Urinary bladder (tissue), 4 donors: ENCODE measurements around the gene MMAA. TPM values are rescaled to one million over a fixed set of nuclear protein-coding genes. Genes with fewer than 3 reads are reported as not detected.
"Not testable (repeated sequence)": the region's sequence is repeated elsewhere in the genome, so short reads cannot be mapped to it uniquely, and the experiment has no call there.

ENCODE experiments used
- DNase-seq: peaks from one replicate; pipeline ENCODE4 v3.0.0-alpha.2; 2015; ENCODE audit errors: extremely low spot score
- H3K27ac ChIP-seq: one replicate; pipeline ENCODE4 v1.5.1; 2013; ENCODE audit warnings: low read depth, mild to moderate bottlenecking, moderate library complexity
- H3K36me3 ChIP-seq: one replicate; pipeline ENCODE4 v1.6.1; 2013; ENCODE audit warnings: mild to moderate bottlenecking, moderate library complexity; ENCODE audit not compliant: insufficient read depth
- H3K4me1 ChIP-seq: one replicate; pipeline ENCODE4 v1.6.1; 2013; ENCODE audit warnings: mild to moderate bottlenecking, moderate library complexity; ENCODE audit not compliant: insufficient read depth
- H3K4me3 ChIP-seq: one replicate; pipeline ENCODE4 v1.5.1; 2013; ENCODE audit warnings: low read depth, low read length
- WGBS: extraction: QIAGEN DNeasy Blood & Tissue Kit; methylation state at CpG from one replicate; pipeline ENCODE4 v1.1.7; 2013; 5-methylcytosine and 5-hydroxymethylcytosine counted together
- polyA plus RNA-seq: library from polyadenylated mRNA; stranded (reverse); fragments of 200-250 nt; gene quantifications from one replicate; pipeline ENCODE4 v1.2.3, GENCODE V29; 2013
- total RNA-seq: library from RNA; depleted of rRNA; stranded (reverse); fragments of >200 nt; gene quantifications from one replicate; pipeline ENCODE4 v1.2.3, GENCODE V29; 2014
- donor health status: healthy with polysubstance abuse.
- donor health status: healthy.

MMAA gene
- total and polyA plus RNA-seq, 2 donors, result 4.7 to 5.8 TPM

DNA sequence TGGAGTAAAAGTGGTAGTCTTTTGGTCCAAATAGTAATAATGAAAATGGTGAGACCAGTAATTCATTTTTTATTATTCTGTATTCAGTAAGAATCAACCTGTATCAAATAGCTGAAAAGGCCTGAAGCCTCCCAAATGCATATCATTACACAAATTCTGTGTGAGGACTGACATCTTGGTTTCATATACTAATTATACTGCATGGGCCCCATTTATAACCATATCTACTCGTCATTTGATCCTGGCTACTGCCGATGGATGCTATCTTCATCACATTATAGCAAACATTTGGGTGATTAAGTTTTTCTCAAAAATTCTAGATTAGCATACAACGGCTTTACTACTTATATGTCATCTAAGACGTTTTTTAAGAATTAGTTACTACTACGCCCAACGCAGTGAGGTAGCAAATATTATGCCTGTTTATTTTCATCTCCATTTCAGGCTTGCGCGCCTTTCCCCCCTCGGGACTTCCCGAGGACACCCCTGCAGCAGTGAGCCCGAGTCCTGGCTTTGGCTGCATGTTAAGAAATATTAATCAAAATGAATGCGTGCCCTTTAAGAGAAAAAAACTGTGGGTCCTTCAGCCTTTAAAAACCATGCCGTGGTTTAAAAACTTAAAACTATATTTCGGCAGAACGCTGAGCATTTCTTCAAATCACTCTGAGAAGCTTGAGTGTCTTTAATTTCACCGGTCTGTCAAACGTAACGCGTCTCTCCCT, 814 bp upstream of the MMAA start:
- no peaks in the 10 kb centered on the region for H3K36me3 ChIP-seq
- WGBS, result 3% methylated on average over 19 of the region's 19 CpGs
- peak overlapping the region; percentile 61 for H3K4me3 ChIP-seq
- DNase-seq, result no peak
- no peaks in the 10 kb centered on the region for H3K4me1 ChIP-seq
- H3K27ac ChIP-seq, result peak overlapping the region; percentile 97

DNA sequence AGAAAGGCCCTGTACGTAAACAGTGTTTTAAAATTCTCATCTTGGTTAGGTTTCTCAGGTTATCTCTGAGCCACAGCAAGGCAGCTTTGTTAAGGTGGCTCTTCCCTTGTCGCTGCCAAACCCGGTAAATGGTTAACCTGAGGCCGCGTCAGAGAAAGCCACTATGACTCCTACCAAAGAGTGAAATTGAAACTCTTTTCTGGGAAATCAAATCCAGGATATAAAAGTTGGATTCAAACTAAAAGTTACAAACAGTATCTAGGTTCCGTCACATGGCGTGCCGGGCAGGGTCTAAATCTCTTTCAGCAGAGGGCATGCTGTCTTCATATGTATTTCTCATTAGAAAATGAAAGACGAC, 433 bp downstream of the MMAA start:
- Histone ChIP-seq H3K36me3 (no peaks in the 10 kb centered on the region), H3K27ac (peak overlapping the region; percentile 97), H3K4me3 (peak overlapping the region; percentile 61), H3K4me1 (no peaks in the 10 kb centered on the region)
- peak; percentile 48 for DNase-seq
- WGBS, result under 1% methylated on average over 9 of the region's 9 CpGs

DNA sequence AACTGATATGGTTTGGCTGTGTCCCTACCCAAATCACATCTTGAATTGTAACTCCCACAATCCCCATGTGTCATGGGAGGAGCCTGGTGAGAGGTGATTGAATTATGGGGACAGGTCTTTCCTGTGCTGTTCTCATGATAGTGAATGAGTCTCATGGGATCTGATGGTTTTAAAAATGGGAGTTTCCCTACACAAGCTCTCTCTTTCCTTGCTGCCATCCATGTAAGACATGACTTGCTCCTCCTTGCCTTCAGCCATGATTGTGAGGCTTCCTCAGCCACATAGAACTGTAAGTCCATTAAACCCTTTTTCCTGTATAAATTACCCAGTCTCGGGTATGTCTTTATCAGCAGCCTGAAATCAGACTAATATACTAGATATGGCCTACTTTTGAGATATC, 2.9 kb downstream of the MMAA start:
- not testable (repeated sequence) for H3K4me1 ChIP-seq, H3K4me3 ChIP-seq, H3K36me3 ChIP-seq, DNase-seq, H3K27ac ChIP-seq
- 64% methylated on average over 1 of the region's 1 CpG for WGBS

DNA sequence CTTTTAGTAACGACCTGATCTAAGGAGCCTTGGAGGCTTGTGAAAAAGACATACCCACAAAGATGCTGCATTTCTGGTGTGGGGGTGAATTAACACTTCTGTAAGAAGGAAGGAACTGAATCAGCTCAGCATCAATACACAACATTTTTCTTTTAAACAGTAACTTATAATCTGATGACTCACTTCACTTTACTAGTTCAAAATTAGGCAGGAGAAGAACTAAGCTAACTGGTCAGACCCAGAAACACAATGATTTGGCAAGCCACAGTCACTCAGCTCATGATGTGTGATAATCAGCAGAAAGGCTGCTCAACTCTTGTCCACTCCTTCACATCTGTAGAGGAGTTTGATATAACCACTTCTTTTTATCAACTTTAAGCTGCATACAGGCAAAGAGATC, 4.6 kb downstream of the MMAA start:
- no peaks in the 10 kb centered on the region for H3K36me3 ChIP-seq
- H3K27ac ChIP-seq, result no peak overlapping the region
- H3K4me3 ChIP-seq, result no peak overlapping the region
- WGBS, result 93% methylated on average over 1 of the region's 1 CpG
- no peaks in the 10 kb centered on the region for H3K4me1 ChIP-seq
- DNase-seq, result no peak

DNA sequence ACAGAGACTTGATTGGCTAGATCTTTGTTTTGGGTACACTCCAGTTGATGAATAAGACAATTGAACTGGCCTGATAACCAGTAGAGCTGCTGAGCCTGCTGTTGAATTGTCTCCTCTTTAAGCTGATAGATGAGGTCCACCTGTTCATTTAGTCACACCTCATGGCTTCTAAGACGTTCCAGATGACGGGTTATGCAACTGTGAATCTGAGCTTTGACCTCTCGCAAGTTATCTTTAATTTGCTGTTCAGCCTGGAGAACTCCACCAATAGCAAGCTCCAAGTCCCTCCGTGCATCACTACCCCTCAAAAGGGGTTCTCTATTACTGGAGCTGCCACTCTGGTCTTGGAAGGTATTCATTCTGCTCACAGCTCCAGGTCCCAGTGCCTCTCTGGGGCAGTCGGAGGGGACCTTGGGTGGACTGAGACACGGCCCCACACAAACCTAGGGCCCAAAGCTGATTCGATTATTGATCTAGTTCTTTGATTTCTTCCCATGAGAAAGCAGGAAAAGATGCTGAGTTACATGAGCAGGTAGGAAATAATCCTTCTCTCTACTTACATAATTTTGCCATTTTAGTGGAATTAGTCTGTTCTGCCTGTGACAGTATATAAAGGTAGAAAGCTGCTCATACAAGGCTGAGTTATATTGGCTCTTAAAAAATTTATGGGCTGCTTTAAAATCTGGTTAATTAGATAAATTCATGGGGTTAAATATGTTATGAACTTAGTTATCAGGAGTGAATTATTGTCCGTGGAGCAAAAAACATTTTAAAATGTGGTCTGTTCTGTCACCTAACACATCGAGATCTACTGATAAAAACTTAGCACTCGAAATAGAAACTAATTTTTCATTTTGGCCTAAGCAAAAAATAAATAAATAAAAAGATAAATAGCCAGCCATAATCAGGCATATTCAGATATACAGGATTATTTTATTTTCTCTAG, 6.8 kb downstream of the MMAA start:
- H3K4me1 ChIP-seq, result no peaks in the 10 kb centered on the region
- WGBS, result 86% methylated on average over 10 of the region's 10 CpGs
- no peaks in the 10 kb centered on the region for H3K36me3 ChIP-seq
- H3K4me3 ChIP-seq, result no peak overlapping the region
- H3K27ac ChIP-seq, result no peak overlapping the region
- no peak for DNase-seq

DNA sequence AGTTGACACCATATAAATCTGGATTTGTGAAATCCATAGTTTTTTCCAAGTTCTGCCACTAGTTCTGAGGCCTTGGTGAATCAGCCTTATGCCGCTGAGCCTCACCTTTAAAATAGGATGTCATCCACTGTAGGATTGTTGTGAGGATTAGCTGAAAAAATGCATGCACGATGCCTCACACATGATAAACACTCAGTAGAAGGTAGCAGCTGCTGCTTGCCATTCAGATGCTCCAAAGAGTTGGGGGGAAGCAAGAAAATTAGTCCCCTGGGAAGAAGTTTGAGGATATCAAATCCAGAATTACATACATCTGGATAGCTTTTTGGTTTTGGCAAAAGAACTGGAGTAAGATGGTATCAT, 7.4 kb downstream of the MMAA start:
- Histone ChIP-seq H3K4me1 (no peaks in the 10 kb centered on the region), H3K27ac (no peak overlapping the region), H3K4me3 (no peak overlapping the region), H3K36me3 (no peaks in the 10 kb centered on the region)
- DNase-seq, result no peak
- WGBS, result 67% methylated on average over 2 of the region's 2 CpGs

DNA sequence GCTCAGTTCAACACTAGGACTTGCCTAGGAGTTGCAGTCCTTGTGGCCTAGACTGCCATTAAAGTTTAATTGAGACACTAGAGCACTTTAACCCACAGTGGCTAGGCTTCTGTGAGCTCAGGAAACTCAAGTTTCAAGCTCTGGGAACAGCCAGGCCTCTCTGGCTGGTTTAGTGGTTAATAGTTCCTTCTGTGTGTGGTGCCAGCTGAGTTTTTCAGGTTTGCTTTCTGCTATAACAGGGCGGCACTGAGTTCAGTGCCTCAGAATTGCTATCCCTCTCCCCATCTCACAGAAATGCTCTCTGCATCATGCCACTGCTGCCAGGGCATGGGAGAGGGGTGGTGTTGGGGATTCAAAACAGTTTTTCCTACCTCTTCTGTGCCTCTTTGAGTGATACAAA, 15.9 kb downstream of the MMAA start:
- 91% methylated on average over 1 of the region's 1 CpG for WGBS
- H3K27ac ChIP-seq, result no peak overlapping the region
- H3K4me1 ChIP-seq, result no peaks in the 10 kb centered on the region
- H3K4me3 ChIP-seq, result no peak overlapping the region
- no peak for DNase-seq
- H3K36me3 ChIP-seq, result no peaks in the 10 kb centered on the region

DNA sequence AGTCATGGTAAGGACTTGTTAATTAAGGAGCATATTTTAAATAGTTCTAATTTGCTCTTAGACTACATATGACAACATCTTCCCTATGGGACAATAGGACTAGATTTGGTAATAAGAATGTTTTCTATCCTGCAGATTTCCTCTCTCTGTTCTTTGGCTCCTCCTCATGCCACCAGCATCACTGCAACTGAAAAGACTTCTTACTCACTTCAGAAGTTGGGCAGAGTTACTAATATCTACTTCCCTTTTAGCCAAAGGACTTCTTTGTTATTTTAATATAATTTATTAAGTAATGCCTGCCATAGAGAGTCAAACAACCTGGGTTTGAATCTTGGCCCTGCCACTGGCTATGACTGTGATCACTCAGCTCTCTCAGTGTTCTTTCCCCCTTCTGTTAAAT, 16.4 kb downstream of the MMAA start:
- Histone ChIP-seq H3K4me3 (no peak overlapping the region), H3K36me3 (no peaks in the 10 kb centered on the region), H3K27ac (no peak overlapping the region), H3K4me1 (no peaks in the 10 kb centered on the region)
- no peak for DNase-seq

DNA sequence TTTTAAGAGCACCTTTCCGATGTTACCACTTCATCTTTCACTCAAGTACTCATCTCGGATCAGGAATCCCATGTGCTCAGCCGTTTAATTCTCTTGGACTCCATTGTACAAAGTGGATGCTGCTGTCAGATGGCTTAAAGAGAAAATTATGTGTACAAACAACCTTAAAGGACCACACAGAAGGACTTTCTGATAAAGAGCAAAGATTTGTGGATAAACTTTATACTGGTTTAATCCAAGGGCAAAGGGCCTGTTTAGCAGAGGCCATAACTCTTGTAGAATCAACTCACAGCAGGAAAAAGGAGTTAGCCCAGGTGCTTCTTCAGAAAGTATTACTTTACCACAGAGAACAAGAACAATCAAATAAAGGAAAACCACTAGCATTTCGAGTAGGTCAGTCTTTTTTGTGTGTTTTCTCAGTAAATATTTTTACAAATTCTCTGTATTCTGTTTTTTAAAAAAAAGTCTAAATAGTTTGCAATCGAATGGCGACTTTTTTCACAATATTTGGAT, 20.1 kb downstream of the MMAA start:
- no peaks in the 10 kb centered on the region for H3K4me1 ChIP-seq
- H3K27ac ChIP-seq, result no peak overlapping the region
- H3K4me3 ChIP-seq, result no peak overlapping the region
- DNase-seq, result no peak
- WGBS, result 80% methylated on average over 6 of the region's 6 CpGs
- H3K36me3 ChIP-seq, result no peaks in the 10 kb centered on the region

DNA sequence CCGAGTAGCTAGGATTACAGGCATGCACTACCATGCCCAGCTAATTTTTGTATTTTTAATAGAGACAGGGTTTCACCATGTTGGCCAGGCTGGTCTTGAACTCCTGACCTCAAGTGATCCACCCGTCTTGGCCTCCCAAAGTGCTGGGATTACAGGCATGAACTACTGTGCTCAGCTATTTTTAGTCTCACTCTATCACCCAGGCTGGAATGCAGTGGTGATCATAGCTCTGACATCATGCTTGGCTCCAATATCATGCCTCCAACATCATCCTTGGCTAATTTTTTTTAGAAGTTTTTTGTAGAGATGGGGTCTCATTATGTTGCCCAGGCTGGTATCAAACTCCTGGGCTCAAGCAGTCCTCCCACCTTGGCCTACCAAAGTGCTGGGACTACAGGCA, 21.1 kb downstream of the MMAA start:
- H3K36me3 ChIP-seq, H3K4me3 ChIP-seq, H3K27ac ChIP-seq, H3K4me1 ChIP-seq, DNase-seq: not testable (repeated sequence)
- 65% methylated on average over 2 of the region's 2 CpGs for WGBS

DNA sequence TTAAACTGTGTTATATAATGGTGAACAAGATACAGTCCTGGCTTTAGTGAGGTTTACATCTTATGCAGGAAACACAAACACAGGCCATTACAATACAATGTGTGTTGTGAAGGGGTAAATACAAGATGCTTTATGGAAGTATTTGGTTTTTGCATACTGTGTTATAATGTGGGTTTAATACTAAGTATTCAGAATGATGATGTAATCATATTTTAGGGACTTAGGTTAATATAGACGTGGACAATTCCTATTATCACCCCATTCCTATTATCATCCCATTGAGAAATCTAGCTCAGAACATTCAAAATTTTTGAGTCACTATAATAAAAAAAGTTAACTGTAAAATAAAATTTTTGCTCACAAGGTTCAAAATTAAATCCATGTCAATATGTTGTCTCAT, 24.1 kb downstream of the MMAA start:
- Histone ChIP-seq H3K4me3 (no peak overlapping the region), H3K4me1 (no peaks in the 10 kb centered on the region), H3K36me3 (no peaks in the 10 kb centered on the region), H3K27ac (no peak overlapping the region)
- WGBS, result 94% methylated on average over 1 of the region's 1 CpG
- DNase-seq, result no peak

DNA sequence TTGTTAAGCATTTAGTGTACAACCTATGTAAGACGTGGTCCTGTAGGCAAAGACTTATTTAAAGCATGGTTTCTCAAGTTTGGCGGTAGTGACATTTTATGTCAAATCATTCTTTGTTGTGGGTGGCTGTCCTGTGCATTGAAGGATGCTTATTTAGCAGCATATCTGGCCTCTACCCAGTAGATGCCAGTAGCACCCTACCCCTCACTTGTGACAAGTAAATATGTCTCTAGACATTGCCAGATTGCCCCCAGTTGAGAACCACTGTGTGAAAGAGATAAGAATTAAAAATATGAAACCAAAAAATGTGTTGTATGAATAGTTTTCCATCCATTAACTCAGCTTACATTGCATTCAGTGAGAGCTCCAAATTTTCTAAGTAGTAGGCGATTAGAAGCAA, 25.5 kb downstream of the MMAA start:
- 95% methylated on average over 3 of the region's 3 CpGs for WGBS
- no peak for DNase-seq
- H3K36me3 ChIP-seq, result no peaks in the 10 kb centered on the region
- no peak overlapping the region for H3K4me3 ChIP-seq
- no peak overlapping the region for H3K27ac ChIP-seq
- no peaks in the 10 kb centered on the region for H3K4me1 ChIP-seq

DNA sequence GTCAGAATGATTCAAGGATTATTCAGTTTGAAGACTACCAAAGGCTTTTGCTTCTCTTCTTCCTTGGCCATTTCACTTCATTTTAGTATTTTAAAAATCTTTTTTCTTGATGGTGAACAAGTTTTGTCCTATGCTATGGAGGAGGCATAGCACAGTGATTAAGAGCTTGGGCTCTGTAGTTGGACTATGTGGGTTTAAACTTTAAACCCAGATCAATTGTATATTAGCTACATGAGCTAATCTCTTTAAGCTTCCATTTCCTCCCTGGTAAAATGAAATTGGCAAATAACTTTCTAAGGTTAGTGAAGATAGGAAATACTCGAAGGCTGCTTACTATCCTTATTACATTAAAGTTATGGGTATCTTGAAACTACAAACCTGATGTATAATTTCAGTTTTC, 37.0 kb downstream of the MMAA start:
- Histone ChIP-seq H3K27ac (no peak overlapping the region), H3K36me3 (peaks cover 6% of the 10 kb centered on the region), H3K4me1 (no peaks in the 10 kb centered on the region), H3K4me3 (no peak overlapping the region)
- no peak for DNase-seq
- 72% methylated on average over 1 of the region's 1 CpG for WGBS

DNA sequence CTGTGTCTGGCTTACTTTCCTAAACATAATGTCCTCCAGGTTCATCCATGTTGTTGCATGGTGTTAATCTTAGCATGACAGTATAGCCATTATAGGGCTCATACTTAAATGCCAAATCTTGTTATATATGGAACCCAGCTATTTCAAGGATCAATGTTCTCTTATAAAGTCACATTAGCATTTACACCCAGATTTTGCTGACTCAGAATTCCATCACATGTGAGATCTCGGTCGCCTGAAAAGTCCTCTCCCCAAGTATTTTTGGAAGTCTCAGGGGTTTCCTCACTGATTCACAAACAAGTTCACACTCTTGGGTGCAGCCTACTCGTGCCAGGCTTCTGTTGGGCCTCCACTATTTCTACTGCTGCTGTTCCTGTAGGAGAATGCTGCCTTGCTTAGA, 40.9 kb downstream of the MMAA start:
- no peak overlapping the region for H3K27ac ChIP-seq
- H3K36me3 ChIP-seq, result peaks cover 4% of the 10 kb centered on the region
- DNase-seq, result no peak
- no peaks in the 10 kb centered on the region for H3K4me1 ChIP-seq
- WGBS, result 94% methylated on average over 3 of the region's 3 CpGs
- H3K4me3 ChIP-seq, result no peak overlapping the region
